Activated T-helper 17 cell treated with anti-CD3 and anti-CD28 coated beads, Interleukin-2, amount 50 U/mL, for 72 hours (primary cell): ENCODE results near the gene FARSA. TPM values are rescaled to one million over a fixed set of nuclear protein-coding genes. Genes with fewer than 3 reads are reported as not detected.
"Not testable (repeated sequence)": the region's sequence is repeated elsewhere in the genome, so short reads cannot be mapped to it uniquely, and the experiment has no call there.

Source experiments
- ATAC-seq: fragments of 150-1000 bp; cut with Tn5 transposase; replicated peaks from 2 replicates; pipeline ENCODE4 v1.10.0; 2021; ENCODE audit warnings: mild to moderate bottlenecking, moderate library complexity
- H3K27ac Mint-ChIP-seq: one replicate; pipeline ENCODE4 v1.8.0; 2022; ENCODE audit warnings: mixed read lengths
- H3K27me3 Mint-ChIP-seq: one replicate; pipeline ENCODE4 v1.8.0; 2022; ENCODE audit warnings: mixed read lengths
- H3K36me3 Mint-ChIP-seq: one replicate; pipeline ENCODE4 v1.8.0; 2022; ENCODE audit warnings: low read depth, mild to moderate bottlenecking, mixed read lengths
- H3K4me1 Mint-ChIP-seq: one replicate; pipeline ENCODE4 v1.8.0; 2022; ENCODE audit warnings: mixed read lengths
- H3K4me3 Mint-ChIP-seq: one replicate; pipeline ENCODE4 v1.8.0; 2022; ENCODE audit warnings: mild to moderate bottlenecking, mixed read lengths
- H3K9me3 Mint-ChIP-seq: one replicate; pipeline ENCODE4 v1.8.0; 2022; ENCODE audit warnings: mixed read lengths
- total RNA-seq, 2 donors: library from RNA; stranded (reverse); gene quantifications; one replicate each; pipeline ENCODE4 v1.2.3, GENCODE V29; 2022

The FARSA gene
- total RNA-seq, 2 donors from 2014 or later = 87.9 to 130 TPM

- H3K27ac Mint-ChIP-seq = no peak overlapping the region
- no peak overlapping the region for H3K4me3 Mint-ChIP-seq
- ATAC-seq = no peak
- H3K9me3 Mint-ChIP-seq = no peaks in the 10 kb centered on the region
- peaks cover 7% of the 10 kb centered on the region for H3K4me1 Mint-ChIP-seq
- peaks cover 25% of the 10 kb centered on the region for H3K36me3 Mint-ChIP-seq
- no peaks in the 10 kb centered on the region for H3K27me3 Mint-ChIP-seq
Measured at GRCh38 chr19:12959481-12959880, 26.0 kb upstream of the FARSA start.

GRCh38 chr19:12957389-12957952, 24.0 kb upstream of the FARSA start:
- Mint-ChIP-seq H3K27ac (peak overlapping the region; percentile 95), H3K36me3 (peaks cover 45% of the 10 kb centered on the region), H3K4me3 (peak overlapping the region; percentile 85)
- not testable (repeated sequence) for H3K27me3 Mint-ChIP-seq, H3K4me1 Mint-ChIP-seq, H3K9me3 Mint-ChIP-seq
- peak; percentile 28 for ATAC-seq

GRCh38 chr19:12956446-12957388, 23.2 kb upstream of the FARSA start, which contains the start of gene GADD45GIP1:
TSS of gene GADD45GIP1 (minus strand) at chr19:12957223. CDS start at chr19:12957212, 11 bp downstream.
- H3K27me3 Mint-ChIP-seq = no peaks in the 10 kb centered on the region

GRCh38 chr19:12955996-12956395, 22.5 kb upstream of the FARSA start:
- Mint-ChIP-seq H3K4me3 (peak overlapping the region; percentile 85), H3K9me3 (no peaks in the 10 kb centered on the region), H3K27ac (peak overlapping the region; percentile 85), H3K27me3 (no peaks in the 10 kb centered on the region), H3K36me3 (peaks cover 60% of the 10 kb centered on the region), H3K4me1 (peaks cover 10% of the 10 kb centered on the region)
- ATAC-seq = no peak

More at GRCh38 chr19:12956446-12957388, 23.2 kb upstream of the FARSA start, which contains the start of gene GADD45GIP1:
- Mint-ChIP-seq H3K4me3 (peak within 1 kb of the TSS; percentile 85), H3K36me3 (peaks cover 53% of the 10 kb centered on the region), H3K4me1 (peaks cover 10% of the 10 kb centered on the region), H3K9me3 (no peaks in the 10 kb centered on the region), H3K27ac (peak within 1 kb of the TSS; percentile 95)
- ATAC-seq = peak; percentile 96

- not testable (repeated sequence) for ATAC-seq, H3K9me3 Mint-ChIP-seq, H3K4me1 Mint-ChIP-seq, H3K27me3 Mint-ChIP-seq
- Mint-ChIP-seq H3K4me3 (peak overlapping the region; percentile 85), H3K27ac (peak overlapping the region; percentile 85), H3K36me3 (peaks cover 64% of the 10 kb centered on the region)
Measured at GRCh38 chr19:12955575-12955974, 22.1 kb upstream of the FARSA start.

GRCh38 chr19:12954612-12954962, 21.1 kb upstream of the FARSA start:
- Mint-ChIP-seq H3K4me1 (peaks cover 15% of the 10 kb centered on the region), H3K4me3 (peak overlapping the region; percentile 85), H3K36me3 (peaks cover 74% of the 10 kb centered on the region), H3K9me3 (no peaks in the 10 kb centered on the region), H3K27ac (peak overlapping the region; percentile 85), H3K27me3 (no peaks in the 10 kb centered on the region)
- ATAC-seq = no peak

GRCh38 chr19:12953799-12954611, 20.5 kb upstream of the FARSA start:
- H3K36me3 Mint-ChIP-seq = peaks cover 80% of the 10 kb centered on the region
- H3K4me3 Mint-ChIP-seq = peak overlapping the region; percentile 85
- no peaks in the 10 kb centered on the region for H3K27me3 Mint-ChIP-seq
- ATAC-seq = no peak
- H3K9me3 Mint-ChIP-seq = no peaks in the 10 kb centered on the region
- peaks cover 15% of the 10 kb centered on the region for H3K4me1 Mint-ChIP-seq
- peak overlapping the region; percentile 85 for H3K27ac Mint-ChIP-seq

- Mint-ChIP-seq H3K36me3 (peaks cover 87% of the 10 kb centered on the region), H3K27ac (no peak overlapping the region), H3K4me3 (no peak overlapping the region), H3K4me1 (peaks cover 15% of the 10 kb centered on the region), H3K27me3 (no peaks in the 10 kb centered on the region), H3K9me3 (no peaks in the 10 kb centered on the region)
- no peak for ATAC-seq
Measured at GRCh38 chr19:12953138-12953798, 19.8 kb upstream of the FARSA start.

- Mint-ChIP-seq H3K27ac (no peak overlapping the region), H3K4me1 (peaks cover 15% of the 10 kb centered on the region), H3K4me3 (no peak overlapping the region), H3K36me3 (peaks cover 94% of the 10 kb centered on the region), H3K9me3 (no peaks in the 10 kb centered on the region), H3K27me3 (no peaks in the 10 kb centered on the region)
- no peak for ATAC-seq
Measured at GRCh38 chr19:12952488-12953137, 19.1 kb upstream of the FARSA start.

GRCh38 chr19:12952050-12952449, 18.5 kb upstream of the FARSA start:
- not testable (repeated sequence) for ATAC-seq, H3K9me3 Mint-ChIP-seq, H3K27me3 Mint-ChIP-seq, H3K27ac Mint-ChIP-seq, H3K4me3 Mint-ChIP-seq
- H3K4me1 Mint-ChIP-seq = peaks cover 15% of the 10 kb centered on the region
- peaks cover 94% of the 10 kb centered on the region for H3K36me3 Mint-ChIP-seq

- Mint-ChIP-seq H3K9me3 (no peaks in the 10 kb centered on the region), H3K36me3 (peaks cover 100% of the 10 kb centered on the region), H3K27ac (peak overlapping the region; percentile 54), H3K27me3 (no peaks in the 10 kb centered on the region), H3K4me3 (no peak overlapping the region), H3K4me1 (peaks cover 15% of the 10 kb centered on the region)
- no peak for ATAC-seq
Measured at GRCh38 chr19:12949363-12950283, 16.1 kb upstream of the FARSA start.

- Mint-ChIP-seq H3K4me1 (peaks cover 14% of the 10 kb centered on the region), H3K4me3 (no peak overlapping the region), H3K36me3 (peaks cover 100% of the 10 kb centered on the region), H3K9me3 (no peaks in the 10 kb centered on the region), H3K27me3 (no peaks in the 10 kb centered on the region), H3K27ac (no peak overlapping the region)
- no peak for ATAC-seq
Measured at GRCh38 chr19:12948612-12949362, 15.3 kb upstream of the FARSA start.
